Glomerular endothelial cell (primary cell): ENCODE data around the gene LILRA1. TPM values are rescaled to one million over a fixed set of nuclear protein-coding genes. Genes with fewer than 3 reads are reported as not detected.
"Not testable (repeated sequence)": the region's sequence is repeated elsewhere in the genome, so short reads cannot be mapped to it uniquely, and the experiment has no call there.

Experiments used
- DNase-seq: peaks from one replicate; pipeline ENCODE4 v3.0.0-alpha.2; 2011; ENCODE audit warnings: low read depth, low spot score; ENCODE audit errors: extremely low read depth
- total RNA-seq: library from RNA; depleted of rRNA; stranded (reverse); fragments of >200 nt; gene quantifications from 2 replicates; pipeline ENCODE4 v1.2.3, GENCODE V29; 2015

Gene LILRA1
- total RNA-seq, result not detected in 2 replicates

DNA sequence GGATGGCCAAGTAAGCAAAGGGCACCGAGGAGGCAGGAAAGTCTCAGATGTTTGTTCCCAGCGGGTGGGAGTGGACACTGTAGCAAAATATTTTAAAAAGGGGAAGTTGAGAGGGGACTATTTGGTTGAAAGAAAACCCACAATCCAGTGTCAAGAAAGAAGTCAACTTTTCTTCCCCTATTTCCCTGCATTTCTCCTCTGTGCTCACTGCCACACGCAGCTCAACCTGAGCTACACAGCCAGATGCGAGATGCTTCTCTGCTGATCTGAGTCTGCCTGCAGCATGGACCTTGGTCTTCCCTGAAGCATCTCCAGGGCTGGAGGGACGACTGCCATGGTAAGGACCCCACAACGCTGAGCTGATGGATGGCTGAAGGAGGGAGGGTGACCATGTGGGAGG is at the start of gene LILRA1:
Gene LILRA1 (plus strand): TSS at position 188 of the 400 bp plus-strand sequence. CDS start 613 bp downstream, outside the sequence.
- not testable (repeated sequence) for DNase-seq

DNA sequence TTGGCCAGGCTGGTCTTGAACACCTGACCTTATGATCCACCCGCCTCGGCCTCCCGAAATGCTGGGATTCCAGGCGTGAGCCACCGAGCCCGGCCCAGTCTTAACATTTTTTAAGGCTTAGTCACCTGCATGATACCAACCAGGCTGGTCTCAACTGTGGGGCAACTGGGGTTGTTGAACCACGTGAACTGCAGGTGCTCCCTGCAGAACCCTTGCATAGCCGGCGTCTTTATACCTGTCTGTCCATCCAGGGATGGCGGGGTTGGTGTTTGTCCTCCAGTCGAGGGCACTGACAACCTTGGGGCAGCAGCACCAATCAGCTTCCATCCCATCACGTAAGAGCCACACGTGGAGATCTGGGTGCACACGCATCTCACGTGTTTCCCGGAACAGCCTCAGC is 44.6 kb upstream of the LILRA1 start:
- DNase-seq, result no peak

DNA sequence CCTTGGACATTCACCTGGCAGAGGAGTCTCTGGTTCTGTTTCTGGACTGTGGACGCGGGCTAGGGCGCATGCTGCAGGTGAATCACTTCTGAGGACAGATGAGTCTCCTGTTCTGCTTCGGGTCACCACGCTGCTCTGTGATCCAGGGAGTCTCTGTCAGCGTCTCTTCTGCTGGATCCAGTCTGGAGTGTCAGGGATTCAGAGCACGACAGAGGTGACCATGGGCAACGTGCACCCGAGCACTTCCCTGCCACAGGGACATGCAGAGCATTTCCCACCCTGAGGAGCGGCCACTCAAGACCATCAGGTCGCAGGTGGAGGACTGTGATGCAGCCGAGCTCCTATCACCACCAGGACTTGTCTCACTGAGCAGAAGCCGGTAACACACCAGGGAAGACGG is 44.2 kb upstream of the LILRA1 start:
- DNase-seq, result no peak

DNA sequence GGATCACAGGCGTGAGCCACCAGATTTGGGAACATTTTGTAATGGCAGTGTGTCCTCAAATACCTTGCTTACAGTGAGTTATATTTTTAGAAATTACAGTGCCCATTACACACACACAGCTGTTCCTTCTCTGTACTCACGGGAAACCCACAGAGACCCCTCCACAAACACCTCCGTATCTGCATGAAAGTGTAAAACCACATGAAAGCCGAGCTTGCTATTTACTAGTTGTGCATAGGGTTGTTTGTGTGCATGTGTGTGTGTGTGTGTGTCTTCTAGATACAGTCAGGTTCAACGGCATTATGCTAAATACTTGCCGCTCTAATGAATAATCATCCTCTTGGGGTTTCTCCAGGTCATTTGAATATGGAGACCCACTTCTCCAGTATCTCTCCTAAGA is 42.1 kb upstream of the LILRA1 start:
- no peak for DNase-seq

DNA sequence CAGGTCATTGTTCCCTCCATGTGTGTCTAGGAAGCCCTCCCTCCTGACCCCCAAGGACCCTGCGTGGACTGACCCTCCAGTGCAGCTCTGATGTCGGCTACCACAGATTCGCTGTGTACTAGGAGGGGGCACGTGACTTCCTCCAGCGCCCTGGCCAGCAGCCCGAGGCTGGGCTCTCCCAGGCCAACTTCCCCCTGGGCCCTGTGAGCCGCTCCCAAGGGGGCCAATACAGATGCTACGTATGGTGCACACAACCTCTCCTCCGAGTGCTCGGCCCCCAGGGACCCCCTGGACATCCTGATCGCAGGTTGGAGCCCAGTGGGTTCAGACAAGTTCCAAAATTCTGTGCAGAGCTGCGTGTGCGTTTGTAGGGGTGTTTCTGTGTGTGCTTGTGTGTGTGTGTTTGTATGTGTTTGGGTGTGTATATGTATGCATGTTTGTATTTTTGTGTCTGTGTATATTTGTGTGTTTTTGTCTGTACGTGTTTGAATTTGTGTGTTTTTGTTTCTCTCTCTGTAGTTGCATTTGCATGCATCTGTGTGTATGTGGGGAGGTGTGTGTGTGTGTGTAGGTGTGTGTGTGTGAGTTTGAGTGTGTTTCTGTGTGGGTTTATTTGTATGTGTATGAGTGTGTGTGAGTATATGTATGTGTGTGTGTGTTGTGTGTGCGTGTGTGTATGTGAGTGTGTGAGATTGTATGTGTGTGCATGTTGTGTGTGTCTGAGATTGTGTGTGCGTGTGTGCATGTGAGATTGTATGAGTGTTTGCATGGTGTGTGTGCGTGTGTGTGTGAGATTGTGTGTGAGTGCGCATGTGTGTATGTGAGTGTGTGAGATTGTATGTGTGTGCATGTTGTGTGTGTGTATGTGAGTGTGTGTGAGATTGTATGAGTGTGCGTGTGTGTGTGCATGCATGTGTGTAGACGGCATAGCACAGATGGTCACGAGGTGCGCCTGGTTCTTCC is 41.2 kb upstream of the LILRA1 start:
- DNase-seq, result no peak

DNA sequence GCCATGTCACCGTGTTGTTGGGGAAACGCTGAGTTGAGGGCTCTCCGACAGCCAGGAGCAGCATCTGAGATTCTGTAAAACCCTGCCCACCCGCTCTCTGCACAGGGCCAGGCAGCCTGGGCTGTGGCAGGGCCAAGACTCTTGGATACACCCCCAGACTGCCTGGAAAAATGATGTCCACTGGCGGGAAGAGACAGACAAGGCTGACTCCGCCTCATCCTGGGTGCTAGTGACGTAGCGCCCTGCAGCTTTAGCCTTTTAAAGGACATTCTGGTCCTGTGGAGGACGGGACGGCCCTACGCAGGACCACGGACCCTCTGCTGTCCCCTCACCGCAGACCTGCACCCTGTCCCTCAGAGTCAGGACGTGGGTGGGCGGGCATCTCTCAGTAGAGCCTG is 40.5 kb upstream of the LILRA1 start:
- no peak for DNase-seq

DNA sequence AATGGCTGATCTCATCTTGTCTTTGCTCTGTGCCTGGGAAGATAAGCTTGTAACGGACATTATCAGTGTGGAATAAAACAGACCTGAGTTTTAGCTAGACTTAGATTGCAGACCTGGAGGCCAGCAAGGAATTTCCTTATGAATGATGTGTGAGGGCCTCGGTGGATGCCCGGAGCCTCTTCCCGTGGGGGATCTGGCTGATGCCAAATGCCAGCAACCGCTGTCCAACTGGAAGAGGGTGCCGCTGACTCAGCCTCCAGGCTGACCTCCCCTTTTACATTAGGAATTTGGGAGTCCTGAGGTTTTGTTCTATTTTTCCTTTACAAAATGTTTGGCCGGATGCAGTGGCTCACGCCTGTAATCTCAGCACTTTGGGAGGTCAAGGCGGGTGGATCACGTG is 39.4 kb upstream of the LILRA1 start:
- no peak for DNase-seq

DNA sequence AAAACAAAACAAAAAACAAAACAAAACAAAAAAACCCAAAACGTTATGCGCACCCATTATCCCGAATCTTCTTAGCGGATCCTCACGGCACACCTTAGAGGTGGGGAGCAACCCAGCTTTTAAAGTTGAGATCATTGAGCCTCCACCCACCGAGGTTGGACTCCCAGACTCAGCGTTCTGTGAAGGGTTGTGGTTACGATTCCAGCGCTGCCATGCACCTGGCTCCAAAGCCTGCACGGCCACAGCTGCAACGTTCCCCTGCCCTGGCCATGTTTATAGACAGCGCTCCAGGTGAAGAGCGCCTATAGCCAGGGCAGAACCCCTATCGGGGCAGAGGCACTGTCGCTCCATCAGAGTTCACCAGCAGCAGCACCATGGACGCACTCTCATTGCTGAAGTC is 38.5 kb upstream of the LILRA1 start:
- DNase-seq, result no peak

DNA sequence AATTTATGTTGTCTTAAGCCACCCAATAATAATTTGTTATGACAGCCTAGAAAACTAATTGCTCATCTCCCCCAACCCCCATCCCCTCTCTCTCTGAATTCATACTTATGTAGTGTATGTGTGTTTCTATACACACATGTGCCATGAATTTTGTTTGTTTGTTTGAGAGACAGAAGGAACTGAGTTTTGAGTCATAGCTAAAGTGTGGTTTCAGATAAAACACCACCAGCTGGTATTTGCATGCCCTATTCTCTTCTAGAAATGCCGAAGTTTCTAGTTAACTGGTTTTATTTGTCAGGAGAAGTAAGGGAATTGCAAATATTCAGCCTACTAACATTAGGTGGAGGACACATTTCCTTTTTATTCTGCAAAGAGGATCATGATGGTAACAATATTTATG is 37.2 kb upstream of the LILRA1 start:
- DNase-seq, result no peak

DNA sequence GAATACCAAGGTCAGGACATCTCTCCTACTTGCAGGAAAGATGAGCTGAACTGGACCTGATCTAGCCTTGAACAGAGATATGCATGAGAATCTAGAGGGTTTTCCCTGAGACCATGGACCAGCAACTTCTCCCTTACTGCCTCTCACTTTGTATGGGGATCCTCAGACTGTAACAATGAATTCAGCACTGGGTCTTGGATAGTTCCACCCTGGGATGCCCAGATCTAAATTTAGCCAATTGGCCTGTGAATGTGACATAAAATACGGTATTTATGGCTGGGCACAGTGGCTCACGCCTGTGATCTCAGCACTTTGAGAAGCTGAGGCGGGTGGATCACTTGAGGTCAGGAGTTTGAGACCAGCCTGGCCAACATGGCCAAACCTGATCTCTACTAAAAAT is 35.1 kb upstream of the LILRA1 start:
- DNase-seq, result no peak

DNA sequence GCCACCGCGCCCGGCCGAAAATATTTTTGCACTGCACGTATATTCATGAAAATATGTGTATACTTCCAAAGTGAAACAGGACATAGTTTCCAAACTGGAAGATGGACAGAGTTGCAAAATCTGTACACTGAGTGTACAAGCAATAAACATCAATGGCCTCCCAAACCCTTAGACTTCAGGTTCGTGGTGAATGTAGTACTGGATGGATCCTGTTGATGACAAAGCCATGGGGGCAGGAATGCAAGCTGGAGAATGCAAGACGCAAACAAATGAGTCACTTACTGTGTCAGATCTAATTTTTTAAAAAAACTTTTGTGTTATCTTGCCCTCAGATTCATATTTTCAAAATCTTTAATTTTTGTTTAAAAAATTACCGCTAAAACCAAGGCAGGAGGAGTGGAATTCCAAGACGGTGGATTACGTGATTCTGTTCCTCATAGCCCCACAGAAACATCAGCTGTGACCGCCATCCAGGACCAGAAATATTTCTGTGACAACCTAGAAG is 32.5 kb upstream of the LILRA1 start:
- no peak for DNase-seq

DNA sequence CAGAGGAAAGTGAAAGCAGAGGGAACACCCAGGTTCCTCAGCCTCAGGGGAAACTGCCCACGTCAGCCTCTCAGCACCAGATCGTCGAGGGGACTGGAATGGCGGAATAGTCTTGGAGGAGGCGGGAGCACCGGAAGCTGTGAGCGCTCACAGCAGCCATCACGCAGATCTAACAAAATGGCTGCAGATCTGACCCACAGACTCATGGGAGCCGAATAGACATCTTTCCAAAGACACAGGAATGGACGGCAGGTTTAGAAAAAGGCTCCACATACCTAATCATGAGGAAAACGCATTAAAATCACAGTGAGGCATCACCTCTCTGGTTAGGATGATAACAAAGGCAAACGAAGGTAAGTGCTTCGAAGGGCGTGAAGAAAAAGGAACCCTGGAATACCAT is 31.6 kb upstream of the LILRA1 start:
- no peak for DNase-seq

DNA sequence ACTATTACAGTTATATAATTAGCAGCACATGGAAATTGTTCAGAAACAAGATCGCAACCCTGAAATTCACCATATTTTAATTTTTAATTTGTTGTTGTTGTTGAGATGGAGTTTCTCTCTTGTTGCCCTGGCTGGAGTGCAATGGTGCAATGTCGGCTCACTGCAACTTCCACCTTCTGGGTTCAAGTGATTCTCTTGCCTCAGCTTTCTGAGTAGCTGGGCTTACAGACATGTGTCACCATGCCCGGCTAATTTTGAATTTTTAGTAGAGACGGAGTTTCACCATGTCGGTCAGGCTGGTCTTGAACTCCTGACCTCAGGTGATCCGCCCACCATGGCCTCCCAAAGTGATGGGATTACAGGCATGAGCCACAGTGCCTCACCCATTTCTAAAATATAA is 30.2 kb upstream of the LILRA1 start:
- not testable (repeated sequence) for DNase-seq

DNA sequence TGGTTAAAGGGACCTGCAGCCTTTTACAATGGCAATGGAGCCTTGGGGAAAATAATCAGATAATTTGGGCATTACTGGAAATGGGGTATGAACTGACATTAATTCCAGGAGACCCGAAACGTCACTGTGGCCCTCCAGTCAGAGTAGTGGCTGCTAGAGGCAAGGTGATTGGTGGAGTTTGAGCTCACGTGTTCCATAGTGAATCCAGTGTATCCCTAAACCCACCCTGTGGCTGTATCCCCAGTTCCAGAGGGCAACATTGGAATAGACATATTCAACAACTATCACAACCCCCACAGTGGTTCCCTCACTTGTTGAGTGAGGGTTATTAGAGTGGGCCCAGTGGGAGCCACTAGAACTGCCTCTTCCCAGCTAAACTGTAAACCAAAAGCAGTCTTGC is 23.1 kb upstream of the LILRA1 start:
- no peak for DNase-seq

DNA sequence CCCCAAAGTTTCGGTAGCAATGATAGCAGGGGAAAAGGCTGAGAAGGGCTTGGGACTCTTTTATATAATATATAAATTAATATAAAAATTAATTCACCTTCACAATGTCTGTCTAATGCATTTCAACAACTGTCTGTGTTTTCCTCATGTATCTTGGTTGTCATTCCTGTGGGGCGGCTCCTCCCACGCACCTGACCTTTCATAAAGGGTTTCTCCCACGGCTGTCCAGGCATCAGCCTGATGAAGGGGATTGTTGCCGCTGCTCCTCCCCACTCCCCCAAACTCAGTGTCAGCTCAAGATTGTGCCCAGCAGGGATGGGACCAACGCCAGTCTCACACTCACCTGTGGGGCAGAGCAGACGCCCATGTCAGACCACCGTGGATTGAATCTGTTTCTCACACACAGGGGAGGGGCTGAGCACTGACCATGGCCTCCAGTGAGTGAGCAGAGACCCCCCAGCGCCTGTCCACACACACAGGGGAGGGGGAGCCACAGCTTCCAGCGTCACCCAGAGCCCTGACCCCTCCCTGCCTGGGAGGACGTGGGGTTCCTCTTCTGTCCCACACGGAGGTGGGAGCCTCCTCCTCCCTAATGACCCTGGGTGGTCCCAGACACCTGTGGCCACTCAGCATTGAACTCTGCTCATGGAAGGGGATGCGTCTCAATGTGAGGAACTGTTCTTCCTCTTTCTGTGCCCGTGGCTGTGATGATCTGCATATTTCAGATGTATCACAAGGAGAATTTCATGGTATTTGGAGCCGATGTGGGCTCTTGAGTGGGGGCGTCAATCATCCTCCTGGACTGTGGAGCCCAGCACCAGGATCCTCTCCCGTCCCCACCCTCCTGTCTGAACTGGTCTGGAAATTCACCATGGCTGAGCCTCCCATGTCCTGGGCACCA is 21.5 kb upstream of the LILRA1 start:
- not testable (repeated sequence) for DNase-seq

DNA sequence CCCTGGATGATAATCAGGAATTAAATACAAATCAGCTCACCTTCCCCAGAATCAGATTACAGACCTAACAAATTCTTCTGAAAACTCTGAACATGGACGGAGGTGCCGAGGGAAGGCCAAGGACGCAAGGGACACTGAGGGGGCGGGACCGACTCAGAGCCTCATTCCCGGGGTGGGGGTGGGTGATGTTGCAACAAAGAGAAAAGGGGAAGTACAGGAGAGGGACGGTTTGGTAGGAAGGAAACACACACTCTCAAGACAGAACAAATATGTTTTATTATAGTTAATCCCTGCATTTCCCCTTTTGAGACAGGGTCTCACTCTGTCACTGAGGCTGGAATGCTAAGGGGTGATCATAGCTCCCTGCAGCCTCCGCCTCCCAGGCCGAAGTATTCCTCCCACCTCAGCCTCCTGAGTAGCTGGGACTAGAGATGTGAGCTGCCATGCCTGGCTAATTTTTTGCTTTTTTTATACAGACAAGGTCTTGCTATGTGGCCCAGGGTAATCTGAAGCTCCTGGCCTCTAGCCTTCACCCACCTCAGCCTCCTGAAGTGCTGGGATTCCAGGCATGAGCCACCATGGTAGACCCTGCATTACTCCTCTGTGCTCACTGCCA is 20.6 kb upstream of the LILRA1 start:
- no peak for DNase-seq

DNA sequence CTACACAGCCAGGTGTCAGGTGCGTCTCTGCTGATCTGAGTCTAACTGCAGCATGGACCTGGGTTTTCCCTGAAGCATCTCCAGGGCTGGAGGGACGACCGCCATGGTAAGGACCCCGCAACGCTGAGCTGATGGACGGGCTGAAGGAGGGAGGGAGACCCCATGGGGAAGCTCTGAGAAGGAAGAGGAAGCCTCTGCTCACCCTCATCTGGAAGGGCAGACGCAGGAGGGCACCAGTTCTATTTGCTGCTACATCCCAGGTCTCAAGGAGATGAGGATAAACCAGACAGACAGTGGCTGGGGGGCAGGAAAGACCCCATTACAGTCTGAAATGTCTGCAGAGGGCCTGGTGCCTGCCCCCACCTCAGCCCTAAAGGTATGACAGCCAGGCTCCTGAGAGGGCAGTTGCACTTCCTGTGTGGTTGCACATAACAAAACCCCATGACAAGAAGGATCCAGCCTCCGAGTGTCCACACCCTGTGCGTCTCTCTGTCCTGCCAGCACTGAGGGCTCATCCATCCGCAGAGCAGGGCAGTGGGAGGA is 20.0 kb upstream of the LILRA1 start, which contains the start of gene LILRA2:
Gene LILRA2 (plus strand): TSS at position 461 of the 543 bp plus-strand sequence. CDS start 89 bp downstream, outside the sequence.
- DNase-seq, result no peak

DNA sequence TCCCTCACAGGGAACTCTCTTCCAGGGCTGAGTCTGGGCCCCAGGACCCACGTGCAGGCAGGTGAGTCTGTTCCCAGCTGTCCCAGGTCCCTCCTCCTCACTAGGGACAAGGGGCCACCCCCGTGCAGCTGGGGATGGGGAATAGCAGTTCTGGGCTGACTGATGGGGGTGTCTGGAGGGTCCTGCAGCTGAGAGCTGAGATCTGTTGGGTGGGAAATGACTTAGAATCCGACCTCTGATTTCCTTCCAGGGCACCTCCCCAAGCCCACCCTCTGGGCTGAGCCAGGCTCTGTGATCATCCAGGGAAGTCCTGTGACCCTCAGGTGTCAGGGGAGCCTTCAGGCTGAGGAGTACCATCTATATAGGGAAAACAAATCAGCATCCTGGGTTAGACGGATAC is 19.4 kb upstream of the LILRA1 start:
- no peak for DNase-seq

DNA sequence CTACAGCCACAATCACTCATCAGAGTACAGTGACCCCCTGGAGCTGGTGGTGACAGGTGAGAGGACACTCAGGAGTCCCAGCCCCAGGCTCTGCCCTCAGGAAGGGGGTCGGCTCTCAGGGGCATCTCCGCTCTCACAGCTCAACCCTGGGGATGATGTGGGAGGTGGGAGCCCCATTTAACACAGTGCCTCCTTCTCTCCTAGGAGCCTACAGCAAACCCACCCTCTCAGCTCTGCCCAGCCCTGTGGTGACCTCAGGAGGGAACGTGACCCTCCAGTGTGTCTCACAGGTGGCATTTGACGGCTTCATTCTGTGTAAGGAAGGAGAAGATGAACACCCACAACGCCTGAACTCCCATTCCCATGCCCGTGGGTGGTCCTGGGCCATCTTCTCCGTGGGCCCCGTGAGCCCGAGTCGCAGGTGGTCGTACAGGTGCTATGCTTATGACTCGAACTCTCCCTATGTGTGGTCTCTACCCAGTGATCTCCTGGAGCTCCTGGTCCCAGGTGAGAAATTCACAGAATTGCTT is 18.8 kb upstream of the LILRA1 start:
- DNase-seq, result no peak

DNA sequence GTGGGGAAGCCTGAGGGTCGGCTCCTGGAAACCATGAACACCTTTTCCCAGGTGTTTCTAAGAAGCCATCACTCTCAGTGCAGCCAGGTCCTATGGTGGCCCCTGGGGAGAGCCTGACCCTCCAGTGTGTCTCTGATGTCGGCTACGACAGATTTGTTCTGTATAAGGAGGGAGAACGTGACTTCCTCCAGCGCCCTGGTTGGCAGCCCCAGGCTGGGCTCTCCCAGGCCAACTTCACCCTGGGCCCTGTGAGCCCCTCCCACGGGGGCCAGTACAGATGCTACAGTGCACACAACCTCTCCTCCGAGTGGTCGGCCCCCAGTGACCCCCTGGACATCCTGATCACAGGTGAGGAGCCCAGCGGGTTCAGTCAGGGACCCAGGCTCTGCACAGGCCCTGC is 18.2 kb upstream of the LILRA1 start:
- DNase-seq, result not testable (repeated sequence)
